Endometrial microvascular endothelial cells (primary cell): ENCODE results near the gene PDS5A. TPM values are rescaled to one million over a fixed set of nuclear protein-coding genes. Genes with fewer than 3 reads are reported as not detected.
"Not testable (repeated sequence)": the region's sequence is repeated elsewhere in the genome, so short reads cannot be mapped to it uniquely, and the experiment has no call there.

ENCODE experiments used
- in situ Hi-C: cut with HindIII; loops from 2 replicates; pipeline ENCODE4 v1.10.0; 2017; ENCODE audit warnings: low sequenced_read_pairs, low pct_unique_long_range_greater_than_20kb; ENCODE audit errors: inconsistent ontology term
- total RNA-seq: library from RNA; depleted of rRNA; stranded (reverse); fragments of >200 nt; gene quantifications from one replicate; pipeline ENCODE4 v1.2.3, GENCODE V29; 2015; ENCODE audit errors: inconsistent ontology term

Gene PDS5A, protein sequence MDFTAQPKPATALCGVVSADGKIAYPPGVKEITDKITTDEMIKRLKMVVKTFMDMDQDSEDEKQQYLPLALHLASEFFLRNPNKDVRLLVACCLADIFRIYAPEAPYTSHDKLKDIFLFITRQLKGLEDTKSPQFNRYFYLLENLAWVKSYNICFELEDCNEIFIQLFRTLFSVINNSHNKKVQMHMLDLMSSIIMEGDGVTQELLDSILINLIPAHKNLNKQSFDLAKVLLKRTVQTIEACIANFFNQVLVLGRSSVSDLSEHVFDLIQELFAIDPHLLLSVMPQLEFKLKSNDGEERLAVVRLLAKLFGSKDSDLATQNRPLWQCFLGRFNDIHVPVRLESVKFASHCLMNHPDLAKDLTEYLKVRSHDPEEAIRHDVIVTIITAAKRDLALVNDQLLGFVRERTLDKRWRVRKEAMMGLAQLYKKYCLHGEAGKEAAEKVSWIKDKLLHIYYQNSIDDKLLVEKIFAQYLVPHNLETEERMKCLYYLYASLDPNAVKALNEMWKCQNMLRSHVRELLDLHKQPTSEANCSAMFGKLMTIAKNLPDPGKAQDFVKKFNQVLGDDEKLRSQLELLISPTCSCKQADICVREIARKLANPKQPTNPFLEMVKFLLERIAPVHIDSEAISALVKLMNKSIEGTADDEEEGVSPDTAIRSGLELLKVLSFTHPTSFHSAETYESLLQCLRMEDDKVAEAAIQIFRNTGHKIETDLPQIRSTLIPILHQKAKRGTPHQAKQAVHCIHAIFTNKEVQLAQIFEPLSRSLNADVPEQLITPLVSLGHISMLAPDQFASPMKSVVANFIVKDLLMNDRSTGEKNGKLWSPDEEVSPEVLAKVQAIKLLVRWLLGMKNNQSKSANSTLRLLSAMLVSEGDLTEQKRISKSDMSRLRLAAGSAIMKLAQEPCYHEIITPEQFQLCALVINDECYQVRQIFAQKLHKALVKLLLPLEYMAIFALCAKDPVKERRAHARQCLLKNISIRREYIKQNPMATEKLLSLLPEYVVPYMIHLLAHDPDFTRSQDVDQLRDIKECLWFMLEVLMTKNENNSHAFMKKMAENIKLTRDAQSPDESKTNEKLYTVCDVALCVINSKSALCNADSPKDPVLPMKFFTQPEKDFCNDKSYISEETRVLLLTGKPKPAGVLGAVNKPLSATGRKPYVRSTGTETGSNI (N-terminal part only)
- 75.8 TPM for total RNA-seq

- in situ Hi-C loops, result no loop called here
Measured at GRCh38 chr4:39977489-39978377, at the start of gene PDS5A. PDS5A (minus strand) TSS chr4:39977911; CDS start chr4:39976577, 1,334 bp downstream.

GRCh38 chr4:40024049-40024448 is 46.3 kb upstream of the PDS5A start:
- in situ Hi-C loops, result not testable (repeated sequence)

GRCh38 chr4:40021116-40021515 is 43.4 kb upstream of the PDS5A start:
- in situ Hi-C loops, result not testable (repeated sequence)

- in situ Hi-C loops, result no loop called here
Measured at GRCh38 chr4:40020221-40020620, 42.5 kb upstream of the PDS5A start.

- in situ Hi-C loops, result no loop called here
Measured at GRCh38 chr4:40016007-40016406, 38.3 kb upstream of the PDS5A start.

DNA sequence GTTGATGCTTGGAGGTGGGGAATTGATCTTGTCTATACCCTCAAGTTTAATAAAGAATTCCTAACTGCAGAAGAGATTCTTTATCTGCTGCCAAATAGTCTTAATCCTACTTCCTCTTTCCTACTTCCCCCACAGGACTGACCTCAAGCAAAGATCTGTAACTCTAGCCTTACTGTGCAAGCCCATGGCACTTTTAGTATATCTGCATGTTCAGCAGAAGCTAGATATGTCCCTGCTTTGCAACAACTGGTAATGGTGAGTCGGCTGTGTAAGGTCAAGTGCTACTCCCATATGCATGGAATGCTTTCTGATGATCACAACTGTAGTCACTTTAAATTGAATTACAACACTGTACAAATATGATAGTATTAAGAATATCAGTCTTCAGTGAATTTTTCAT is 26.3 kb upstream of the PDS5A start:
- in situ Hi-C loops, result no loop called here

DNA sequence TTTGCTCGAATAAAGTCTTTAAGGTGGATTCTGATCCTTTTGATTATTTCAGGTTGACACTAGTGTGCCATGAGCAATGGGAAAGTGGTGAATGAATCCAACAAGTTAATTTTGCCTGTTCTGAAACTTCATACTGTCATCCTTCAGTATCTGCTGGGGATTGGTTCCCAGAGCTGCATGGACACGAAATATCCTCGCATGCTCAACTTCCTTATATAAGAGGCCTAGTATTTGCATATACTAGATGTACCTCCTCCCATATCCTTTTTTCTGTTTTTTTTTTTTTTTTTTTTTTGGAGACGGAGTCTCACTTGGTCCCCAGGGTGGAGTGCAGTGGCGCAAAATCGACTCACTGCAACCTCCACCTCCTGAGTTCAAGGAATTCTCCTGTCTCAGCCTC is 23.0 kb upstream of the PDS5A start:
- in situ Hi-C loops, result no loop called here

- in situ Hi-C loops, result no loop called here
Measured at GRCh38 chr4:39998659-39999345, 21.1 kb upstream of the PDS5A start.

DNA sequence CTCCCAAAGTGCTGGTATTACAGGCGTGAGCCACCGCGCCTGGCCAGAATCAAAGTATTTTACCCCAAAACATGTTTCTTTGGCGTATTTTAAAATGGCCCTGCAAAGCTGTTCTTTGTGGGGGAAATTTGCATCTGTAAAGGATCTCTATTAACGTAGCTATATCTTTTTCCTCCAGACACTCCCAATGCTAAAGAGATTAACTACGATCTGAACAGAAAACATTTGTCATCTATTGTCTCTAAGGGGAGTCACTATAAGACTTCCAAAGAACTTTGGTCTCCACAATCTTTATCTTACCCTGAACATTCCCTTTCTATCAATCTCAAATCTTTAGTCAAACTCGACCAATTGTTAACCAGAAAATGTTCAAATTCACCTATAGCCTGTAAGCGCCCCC is 19.1 kb upstream of the PDS5A start:
- in situ Hi-C loops, result no loop called here

GRCh38 chr4:39994406-39994805 is 16.7 kb upstream of the PDS5A start:
- in situ Hi-C loops, result no loop called here

DNA sequence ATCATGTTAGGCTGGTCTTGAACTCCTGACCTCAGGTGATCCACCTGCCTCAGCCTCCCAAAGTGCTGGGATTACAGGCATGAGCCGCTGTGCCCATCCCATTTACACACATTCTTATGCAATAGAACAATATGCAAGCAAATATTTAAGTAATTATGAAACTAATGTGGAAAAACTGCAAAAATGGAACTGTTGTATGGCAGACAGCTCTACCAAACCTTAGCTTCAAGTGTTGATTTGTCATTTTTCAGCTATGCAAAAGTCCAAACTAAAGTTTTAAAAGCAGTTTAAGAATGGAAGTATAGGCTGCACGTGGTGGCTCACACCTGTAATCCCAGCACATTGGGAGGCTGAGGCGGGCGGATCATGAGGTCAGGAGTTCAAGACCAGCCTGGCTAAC is 11.7 kb upstream of the PDS5A start:
- in situ Hi-C loops, result not testable (repeated sequence)

DNA sequence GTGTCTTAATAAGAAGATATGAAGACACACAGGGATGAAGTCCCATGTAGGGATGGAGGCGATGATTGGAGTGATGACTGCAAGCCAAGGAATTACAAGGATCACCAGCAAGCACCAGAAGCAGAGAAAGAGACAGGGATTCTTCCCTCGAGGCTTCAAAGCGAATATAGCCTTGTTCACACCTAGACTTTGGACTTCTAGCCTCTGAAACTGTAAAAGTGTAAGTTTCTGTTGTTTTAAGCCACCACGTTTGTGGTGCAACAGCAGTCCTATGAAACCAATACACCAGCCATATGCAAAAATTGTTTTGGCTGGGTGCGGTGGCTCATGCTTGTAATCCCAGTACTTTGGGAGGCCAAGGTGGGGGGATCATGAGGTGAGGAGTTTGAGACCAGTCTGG is 9.8 kb upstream of the PDS5A start:
- in situ Hi-C loops, result no loop called here

DNA sequence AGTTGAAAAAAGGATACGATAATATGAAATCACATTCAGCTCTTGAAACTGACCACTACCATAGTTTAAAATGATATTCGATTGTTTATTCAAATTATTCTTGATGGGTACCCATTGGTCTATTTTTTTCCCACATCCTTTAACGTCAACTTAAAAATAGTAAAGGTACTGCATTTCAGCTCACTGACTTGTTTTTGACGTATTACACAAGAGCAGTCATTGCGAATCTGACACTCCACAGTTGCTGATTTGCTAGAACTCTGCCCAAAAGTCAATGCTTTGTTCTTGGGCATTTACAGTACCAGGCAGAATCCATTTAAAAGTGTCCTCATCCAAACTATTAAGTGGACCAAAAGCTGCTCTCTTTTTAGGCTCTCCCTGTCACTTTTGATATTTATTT is 1.2 kb upstream of the PDS5A start:
- in situ Hi-C loops, result no loop called here

DNA sequence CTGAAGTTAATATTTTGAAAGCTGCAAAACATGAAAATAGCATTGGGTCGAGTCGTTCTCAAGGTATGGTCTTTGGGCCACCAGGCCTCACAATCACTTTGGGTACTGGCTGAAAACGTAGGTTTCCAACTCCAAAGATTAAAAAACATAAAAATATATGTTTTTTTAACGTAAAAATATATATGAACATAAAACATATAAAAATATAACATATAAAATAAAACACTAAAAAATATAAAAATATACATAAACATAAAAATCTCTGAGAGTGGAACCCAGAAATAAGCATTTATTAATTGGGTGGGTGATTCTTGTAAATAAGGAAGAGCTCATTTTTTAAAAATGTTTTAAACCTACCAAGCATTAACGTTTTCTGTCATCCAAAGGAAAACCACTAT is 666 bp upstream of the PDS5A start:
- in situ Hi-C loops, result no loop called here

DNA sequence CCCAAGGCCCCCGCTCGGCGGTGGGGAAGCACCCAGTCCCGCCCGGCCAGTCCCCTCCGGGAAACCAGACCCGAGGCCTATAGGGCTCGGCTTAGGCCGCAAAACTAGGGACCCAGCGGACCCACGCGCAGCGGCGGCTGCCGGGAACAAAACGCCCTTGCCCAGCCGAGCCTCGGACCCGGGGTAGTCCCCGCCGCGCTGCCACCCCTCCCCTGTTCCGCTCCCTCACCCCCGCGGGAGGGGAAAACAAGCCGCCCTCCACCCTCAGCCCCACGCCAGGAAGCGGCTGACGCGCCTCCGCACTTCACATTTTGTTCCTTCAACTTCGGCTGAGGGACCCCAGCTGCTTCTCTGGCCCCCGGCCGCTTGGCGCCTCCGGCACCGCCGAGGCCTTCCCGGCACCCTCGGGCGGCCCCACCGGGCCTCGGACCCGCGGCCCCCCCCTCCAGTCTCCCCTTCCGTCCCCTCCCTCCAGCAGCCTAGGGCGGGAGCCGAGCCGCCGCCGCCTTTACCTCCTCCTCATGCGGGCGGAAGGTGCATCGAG is 694 bp downstream of the PDS5A start:
- in situ Hi-C loops, result no loop called here

DNA sequence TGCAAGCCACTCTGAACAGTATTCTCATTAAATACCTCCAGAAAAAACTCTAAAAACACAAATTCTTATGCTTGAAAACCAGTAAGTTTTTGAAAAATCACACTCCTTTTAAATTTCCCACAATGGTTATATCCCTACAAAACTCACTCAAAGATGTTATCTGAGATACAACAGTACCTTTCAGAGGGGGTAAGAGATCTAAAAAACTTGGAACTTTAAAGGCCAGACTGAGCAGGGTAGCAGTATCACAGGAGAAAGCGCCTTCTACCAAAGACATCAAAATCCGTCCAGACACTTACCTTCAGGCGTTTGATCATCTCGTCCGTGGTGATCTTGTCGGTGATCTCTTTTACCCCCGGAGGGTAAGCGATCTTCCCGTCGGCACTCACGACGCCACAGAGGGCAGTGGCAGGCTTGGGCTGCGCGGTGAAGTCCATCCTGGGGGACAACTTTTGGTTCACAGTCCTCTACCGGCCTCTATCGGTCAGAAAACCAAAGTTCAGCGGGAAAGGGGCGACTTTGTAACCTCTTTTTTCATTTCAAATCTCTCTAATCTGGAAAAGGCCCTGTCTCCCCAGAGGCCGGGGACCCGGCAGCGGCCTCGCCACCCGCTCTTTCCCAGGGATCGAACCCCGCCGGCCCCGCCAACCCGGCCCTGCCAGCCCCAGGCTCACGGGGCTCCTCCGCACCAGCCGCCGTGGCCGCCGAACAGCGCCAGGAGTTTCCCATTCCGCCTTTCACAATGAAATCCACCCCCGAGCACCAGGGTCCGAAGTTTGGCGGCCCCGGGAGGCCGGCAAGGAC is 1.4 kb downstream of the PDS5A start:
- in situ Hi-C loops, result no loop called here

DNA sequence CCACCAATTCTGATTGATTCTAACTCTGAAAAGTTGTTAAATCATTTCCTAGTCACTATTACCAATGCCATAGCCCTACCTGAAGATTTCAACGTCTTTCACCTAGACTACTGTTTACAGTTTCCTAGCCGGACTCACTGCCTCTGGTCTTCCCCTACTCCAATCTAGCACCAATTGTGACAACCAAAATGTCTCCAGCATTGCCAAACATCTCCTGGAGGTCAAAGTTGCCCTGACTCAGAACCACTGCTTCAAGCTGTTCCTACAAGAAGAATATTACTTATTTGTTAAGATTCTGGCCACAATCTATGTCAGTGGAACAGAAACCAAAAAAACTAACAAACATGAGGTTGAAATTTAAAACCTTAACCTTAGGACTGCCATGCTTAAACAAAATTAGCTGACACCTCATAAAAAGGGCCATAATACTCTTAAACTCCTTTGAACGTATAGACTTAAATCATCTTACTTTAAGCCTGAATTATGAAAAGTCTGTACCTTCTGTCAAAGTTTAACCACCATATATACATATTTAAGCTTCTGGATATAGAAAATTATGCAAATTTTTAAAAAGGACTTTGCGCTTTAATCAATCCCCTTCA is 2.1 kb downstream of the PDS5A start:
- in situ Hi-C loops, result no loop called here
